ENCODE measurements around the gene FMN2.

FMN2 gene

DNA sequence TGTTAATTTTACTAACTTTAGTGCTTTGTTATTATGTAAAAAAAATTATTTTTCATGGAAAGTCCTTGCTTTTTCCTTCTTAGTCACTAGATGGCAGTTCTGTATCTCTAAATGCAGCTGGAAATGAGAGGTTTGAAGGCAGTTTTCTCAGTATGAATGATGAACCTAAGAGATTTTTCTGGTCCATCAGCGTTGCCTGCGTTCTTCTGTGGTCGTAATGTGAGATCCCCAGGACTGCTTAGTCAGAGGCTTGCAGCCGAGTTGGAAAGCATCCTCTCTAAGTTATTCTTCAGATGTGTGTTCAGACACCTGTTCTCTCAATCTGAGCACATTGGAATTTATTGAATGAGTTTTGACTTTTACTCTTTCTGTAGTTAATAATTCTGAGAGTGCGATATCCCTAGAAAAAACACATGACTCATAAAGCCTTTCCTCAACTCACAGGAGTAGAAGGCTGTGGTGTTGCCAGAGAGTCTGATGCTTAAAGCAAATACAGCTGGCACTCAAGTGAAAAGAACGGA is 99.3 kb downstream of the FMN2 start:
- peak; percentile 41 for TF ChIP-seq CTCF (IDR thresholded peaks at IDR 0.05; ENCODE audit: control insufficient read depth, extremely low read depth, insufficient read depth)
- no peak overlapping the region for H3K4me3 ChIP-seq (ENCODE audit: low read depth, low read length)
- no peak for DNase-seq (ENCODE audit: low read depth)

DNA sequence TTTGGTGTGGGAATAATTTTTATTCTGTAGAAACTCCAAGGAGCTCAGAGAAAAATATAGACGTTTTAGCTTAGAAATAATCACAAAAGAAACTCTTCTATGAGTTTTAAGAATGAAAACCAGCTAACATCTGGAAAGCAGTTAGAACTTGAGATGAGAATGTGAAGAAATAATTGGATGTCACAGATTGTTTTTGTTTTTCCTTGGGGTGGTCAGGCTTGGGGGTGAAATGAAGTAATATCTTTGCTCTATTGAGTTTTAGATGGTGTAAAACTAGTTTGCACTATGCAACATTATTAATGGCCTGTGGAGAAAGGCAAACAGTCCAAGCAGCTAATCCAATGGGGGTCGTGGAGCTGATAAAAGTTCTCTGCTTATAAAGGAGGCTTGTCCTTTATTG is 101.2 kb downstream of the FMN2 start:
- no peak overlapping the region for H3K4me3 ChIP-seq (ENCODE audit: low read depth, low read length)
- TF ChIP-seq CTCF (IDR thresholded peaks at IDR 0.05; ENCODE audit: control insufficient read depth, extremely low read depth, insufficient read depth), result no peak
- no peak for DNase-seq (ENCODE audit: low read depth)

GRCh38 chr1:240193679-240194078 is 102.0 kb downstream of the FMN2 start:
- no peak for DNase-seq (ENCODE audit: low read depth)
- no peak for TF ChIP-seq CTCF (IDR thresholded peaks at IDR 0.05; ENCODE audit: control insufficient read depth, extremely low read depth, insufficient read depth)
- H3K4me3 ChIP-seq (ENCODE audit: low read depth, low read length), result no peak overlapping the region

GRCh38 chr1:240194120-240194519 is 102.4 kb downstream of the FMN2 start:
- no peak for TF ChIP-seq CTCF (IDR thresholded peaks at IDR 0.05; ENCODE audit: control insufficient read depth, extremely low read depth, insufficient read depth)
- DNase-seq (ENCODE audit: low read depth), result no peak
- no peak overlapping the region for H3K4me3 ChIP-seq (ENCODE audit: low read depth, low read length)

DNA sequence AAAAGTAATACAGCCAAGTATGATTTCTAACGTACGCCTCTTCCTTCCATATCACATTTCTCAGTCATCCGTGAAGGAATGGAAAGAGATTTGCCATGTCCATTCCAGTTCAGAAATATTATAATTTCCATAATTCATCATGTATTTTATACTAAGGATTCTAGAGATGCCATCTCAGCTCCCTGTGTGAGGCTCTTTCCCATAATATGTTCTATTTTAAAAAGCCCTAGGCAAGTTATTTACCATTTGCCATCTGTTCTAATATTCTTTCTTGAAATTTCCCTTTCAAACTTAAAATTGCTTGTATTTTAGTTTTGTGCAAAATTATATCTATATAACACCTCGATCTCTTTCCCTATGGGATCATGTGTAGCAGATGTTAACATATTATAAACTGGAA is 106.7 kb downstream of the FMN2 start:
- H3K4me3 ChIP-seq (ENCODE audit: low read depth, low read length), result no peak overlapping the region
- no peak for DNase-seq (ENCODE audit: low read depth)
- TF ChIP-seq CTCF (IDR thresholded peaks at IDR 0.05; ENCODE audit: control insufficient read depth, extremely low read depth, insufficient read depth), result no peak

- no peak overlapping the region for H3K4me3 ChIP-seq (ENCODE audit: low read depth, low read length)
- no peak for TF ChIP-seq CTCF (IDR thresholded peaks at IDR 0.05; ENCODE audit: control insufficient read depth, extremely low read depth, insufficient read depth)
These were observed 108.3 kb downstream of the FMN2 start for GRCh38 chr1:240199758-240200645.

More at GRCh38 chr1:240199758-240200645, 108.3 kb downstream of the FMN2 start:
- DNase-seq (ENCODE audit: low read depth), result no peak

Measured in LNCaP clone FGC (cell line).